Astrocyte of the cerebellum (primary cell): Measurements from ENCODE around the gene FRMD4B.

ENCODE experiments used
- DNase-seq: peaks from one replicate; pipeline ENCODE4 v3.0.0-alpha.2; 2011; ENCODE audit warnings: low read depth
- H3K4me3 ChIP-seq: 2 replicates; pipeline ENCODE4 v1.5.1; 2011; ENCODE audit warnings: mild to moderate bottlenecking, low read depth, low read length, moderate library complexity
- in situ Hi-C: cut with HindIII; loops from 2 replicates; pipeline ENCODE4 v1.10.0; 2017; ENCODE audit warnings: low sequenced_read_pairs
- TF ChIP-seq, protein P1 (sequence below): IDR thresholded peaks from 2 replicates; pipeline ENCODE4 v1.5.1; 2012; ENCODE audit warnings: low read length, low read depth, moderate library complexity, mild to moderate bottlenecking; ENCODE audit errors: missing control alignments

FRMD4B gene

DNA sequence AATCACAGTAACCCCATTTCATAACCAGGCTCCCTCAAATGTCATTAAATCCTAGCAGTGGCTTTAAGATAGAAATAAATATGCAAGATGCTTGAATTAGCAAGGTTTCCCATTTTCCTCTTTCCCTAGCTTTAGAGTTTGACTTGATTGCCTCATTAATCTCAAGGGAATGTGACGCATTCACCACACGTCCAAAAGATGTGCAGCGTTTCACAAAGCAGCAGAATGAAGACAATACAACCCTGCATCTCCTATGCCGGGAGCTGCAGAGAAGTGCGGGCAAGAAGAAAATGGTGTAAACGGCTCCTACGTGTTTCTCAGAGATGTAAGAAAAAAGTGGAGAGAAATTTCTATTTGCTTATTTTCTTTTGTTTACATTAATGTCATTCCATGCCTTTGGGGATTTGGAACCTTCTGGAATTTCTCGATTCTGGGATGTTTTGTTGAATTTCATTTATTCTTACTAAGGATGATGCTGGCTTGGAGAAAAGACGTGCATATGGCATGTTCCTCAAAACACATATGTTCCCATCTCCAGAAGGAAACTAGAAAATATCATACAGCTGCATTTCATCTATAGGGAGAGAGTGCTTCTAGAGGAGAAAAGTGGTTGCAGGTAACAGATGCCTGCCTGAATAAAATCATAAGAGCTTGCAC lies 27.8 kb upstream of the FRMD4B start:
- in situ Hi-C loops = loop anchor here (25.0 kb wide), 1 partner anchor 251 kb away; no protein-coding TSS in a partner anchor
- TF ChIP-seq, protein P1, sequence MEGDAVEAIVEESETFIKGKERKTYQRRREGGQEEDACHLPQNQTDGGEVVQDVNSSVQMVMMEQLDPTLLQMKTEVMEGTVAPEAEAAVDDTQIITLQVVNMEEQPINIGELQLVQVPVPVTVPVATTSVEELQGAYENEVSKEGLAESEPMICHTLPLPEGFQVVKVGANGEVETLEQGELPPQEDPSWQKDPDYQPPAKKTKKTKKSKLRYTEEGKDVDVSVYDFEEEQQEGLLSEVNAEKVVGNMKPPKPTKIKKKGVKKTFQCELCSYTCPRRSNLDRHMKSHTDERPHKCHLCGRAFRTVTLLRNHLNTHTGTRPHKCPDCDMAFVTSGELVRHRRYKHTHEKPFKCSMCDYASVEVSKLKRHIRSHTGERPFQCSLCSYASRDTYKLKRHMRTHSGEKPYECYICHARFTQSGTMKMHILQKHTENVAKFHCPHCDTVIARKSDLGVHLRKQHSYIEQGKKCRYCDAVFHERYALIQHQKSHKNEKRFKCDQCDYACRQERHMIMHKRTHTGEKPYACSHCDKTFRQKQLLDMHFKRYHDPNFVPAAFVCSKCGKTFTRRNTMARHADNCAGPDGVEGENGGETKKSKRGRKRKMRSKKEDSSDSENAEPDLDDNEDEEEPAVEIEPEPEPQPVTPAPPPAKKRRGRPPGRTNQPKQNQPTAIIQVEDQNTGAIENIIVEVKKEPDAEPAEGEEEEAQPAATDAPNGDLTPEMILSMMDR = no peak

DNA sequence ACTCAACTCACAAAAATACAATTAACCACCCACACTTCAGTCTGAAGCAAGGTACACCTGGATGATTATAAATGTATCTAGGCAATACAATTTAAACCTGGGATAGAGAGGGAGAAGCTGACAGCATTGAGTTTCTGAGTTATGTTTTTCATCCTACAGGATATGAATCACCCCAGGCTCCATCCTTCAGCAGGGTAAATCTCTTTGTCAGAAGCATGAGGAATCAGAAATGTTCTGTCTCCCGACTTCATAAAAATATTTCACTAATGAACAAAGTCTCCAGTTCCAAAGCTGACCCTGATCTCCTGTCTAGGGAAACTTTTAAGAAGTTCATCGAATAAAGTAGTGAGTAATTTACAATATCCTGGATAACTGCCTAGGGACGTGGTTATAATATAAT lies 25.5 kb upstream of the FRMD4B start:
- DNase-seq = peak; percentile 1
- in situ Hi-C loops = loop anchor here (25.0 kb wide), 1 partner anchor 249 kb away; no protein-coding TSS in a partner anchor
- TF ChIP-seq, protein P1 = no peak
- no peak overlapping the region for H3K4me3 ChIP-seq

More for the DNA sequence above, 27.8 kb upstream of the FRMD4B start:
- H3K4me3 ChIP-seq = no peak overlapping the region
- DNase-seq = no peak

DNA sequence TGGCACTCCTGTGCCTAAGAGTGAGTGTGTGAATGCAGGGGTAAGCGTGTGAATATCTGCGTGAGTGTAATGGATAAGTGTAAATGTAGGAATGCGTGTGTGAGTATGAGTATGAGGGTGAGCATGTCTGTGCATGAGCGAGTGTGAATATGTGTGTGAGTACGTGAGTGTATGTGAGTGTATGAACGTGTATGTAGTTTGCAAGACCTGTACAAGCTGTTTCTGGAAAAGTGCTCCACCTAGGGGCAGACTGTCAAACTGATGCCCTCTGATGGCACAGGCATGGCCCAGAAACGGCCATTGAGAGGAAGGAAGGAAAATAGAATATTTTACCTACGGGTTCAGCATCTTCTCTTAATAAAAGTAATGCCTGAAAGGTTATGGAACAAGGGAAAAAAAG lies 24.4 kb upstream of the FRMD4B start:
- no peak overlapping the region for H3K4me3 ChIP-seq
- TF ChIP-seq, protein P1 = peak; percentile 87
- peak; percentile 32 for DNase-seq
- in situ Hi-C loops = loop anchor here (25.0 kb wide), 1 partner anchor 248 kb away; no protein-coding TSS in a partner anchor

DNA sequence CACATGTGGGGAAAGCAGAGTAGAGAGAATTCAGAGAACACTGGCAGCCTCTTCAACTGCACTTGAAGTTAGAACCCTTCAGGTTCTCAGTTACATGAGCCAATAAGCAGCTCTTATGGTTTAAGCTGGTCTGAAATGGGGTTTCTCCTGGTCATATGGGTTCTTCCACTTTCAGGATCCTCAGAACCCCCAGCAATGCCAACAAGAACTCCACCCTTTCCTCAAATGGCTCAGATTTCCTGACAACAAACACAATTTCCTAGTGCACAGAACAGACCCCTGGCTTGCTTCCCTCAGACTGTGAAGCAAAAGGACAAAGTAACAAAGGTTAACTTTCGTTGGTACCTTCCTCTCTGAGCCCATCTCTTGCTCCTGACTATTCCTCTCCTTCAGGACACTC lies 23.9 kb upstream of the FRMD4B start:
- in situ Hi-C loops = loop anchor here (25.0 kb wide), 1 partner anchor 248 kb away; no protein-coding TSS in a partner anchor

DNA sequence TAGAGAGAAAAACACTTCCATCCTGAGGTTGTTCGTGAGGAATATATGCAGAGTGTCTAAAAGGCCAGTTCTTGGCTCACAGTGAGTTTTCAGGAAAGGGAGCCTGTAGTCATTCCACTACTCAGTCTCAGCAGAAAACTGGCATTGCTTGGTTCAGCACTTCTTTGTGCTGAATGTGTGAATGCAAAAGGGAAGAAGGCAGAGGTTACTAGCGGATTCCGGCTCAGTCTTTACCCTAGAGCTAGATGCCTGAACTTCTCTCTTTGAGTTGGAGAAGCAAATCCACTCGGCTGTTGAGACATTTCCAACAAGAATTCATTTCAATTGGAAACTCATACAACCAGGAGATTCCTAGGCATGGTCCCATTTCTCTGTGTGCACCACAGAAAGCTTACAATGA lies 23.1 kb upstream of the FRMD4B start:
- in situ Hi-C loops = loop anchor here (25.0 kb wide), 1 partner anchor 247 kb away; no protein-coding TSS in a partner anchor
- no peak overlapping the region for H3K4me3 ChIP-seq
- TF ChIP-seq, protein P1 = no peak
- no peak for DNase-seq

More for the DNA sequence above, 23.9 kb upstream of the FRMD4B start:
- no peak overlapping the region for H3K4me3 ChIP-seq
- TF ChIP-seq, protein P1 = no peak
- no peak for DNase-seq

DNA sequence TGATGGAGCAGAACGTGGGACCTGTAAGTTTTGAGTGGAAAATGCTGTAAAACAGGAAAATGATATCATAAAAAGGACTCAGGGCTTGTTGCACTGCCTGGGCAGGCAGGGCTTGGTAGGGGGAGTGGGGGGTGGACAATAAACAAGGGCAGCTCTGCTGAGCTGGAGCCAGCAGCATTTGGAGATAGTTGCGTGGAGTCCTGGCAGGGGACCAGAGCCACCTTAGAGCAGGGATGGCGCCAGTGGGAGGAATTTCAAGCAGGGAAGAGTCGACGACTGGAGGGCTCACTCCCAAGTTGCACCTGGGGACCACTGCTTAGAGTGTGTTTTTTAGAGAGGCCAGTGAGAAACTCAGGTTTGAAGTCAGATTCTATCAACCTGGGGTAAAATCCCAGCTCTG lies 22.7 kb upstream of the FRMD4B start:
- no peak overlapping the region for H3K4me3 ChIP-seq
- in situ Hi-C loops = loop anchor here (25.0 kb wide), 1 partner anchor 246 kb away; no protein-coding TSS in a partner anchor
- DNase-seq = no peak
- TF ChIP-seq, protein P1 = no peak
